H1 (cell line): ENCODE data around the gene CAMKK1. TPM values are rescaled to one million over a fixed set of nuclear protein-coding genes. Genes with fewer than 3 reads are reported as not detected.

Experiments
- CTCF ChIA-PET: fragments of 300-600 bp; sonication (Branson Sonifier 250); formaldehyde crosslinking; loops from one replicate; lab custom pipeline; 2021; ENCODE audit not compliant: partially characterized antibody; lab: Charles Lee
- POLR2A ChIA-PET: fragments of 300-600 bp; sonication (Branson Sonifier 250); formaldehyde crosslinking; loops from one replicate; lab custom pipeline; 2021; ENCODE audit warnings: inconsistent platforms; ENCODE audit not compliant: partially characterized antibody; lab: Charles Lee
- DNase-seq, 2 experiments: peaks; one replicate each; pipeline versions ENCODE4 v3.0.0 to v3.0.0-alpha.2; 2010 to 2022; ENCODE audit warnings: low spot score in 2 of 2, low read depth in 1 of 2, mixed read lengths in 1 of 2
- FAIRE-seq: peaks from 2 replicates; lab custom pipeline; 2011; peaks lifted over from hg19 to GRCh38; lab: Jason Lieb, UNC
- H2AFZ ChIP-seq: 2 replicates; pipeline ENCODE4 v1.8.1; 2012; ENCODE audit warnings: low read length, inconsistent platforms
- H2AK5ac ChIP-seq: 2 replicates; pipeline ENCODE4 v1.6.1; 2013; ENCODE audit warnings: low read depth, low read length
- H2BK120ac ChIP-seq: replicated peaks from 2 replicates; pipeline ENCODE3; 2013; ENCODE audit warnings: low read depth, low read length, inconsistent platforms
- H2BK12ac ChIP-seq: 2 replicates; pipeline ENCODE4 v1.6.1; 2013; ENCODE audit warnings: low read depth, low read length
- H2BK15ac ChIP-seq: 2 replicates; pipeline ENCODE4 v1.6.1; 2013; ENCODE audit warnings: low read length
- H2BK20ac ChIP-seq: 2 replicates; pipeline ENCODE4 v1.6.1; 2013; ENCODE audit warnings: low read length
- H2BK5ac ChIP-seq: 2 replicates; pipeline ENCODE4 v1.6.1; 2013; ENCODE audit warnings: low read depth, low read length
- H3K14ac ChIP-seq: 2 replicates; pipeline ENCODE4 v1.6.1; 2013; ENCODE audit warnings: inconsistent platforms; ENCODE audit not compliant: insufficient read length
- H3K18ac ChIP-seq: 2 replicates; pipeline ENCODE4 v1.6.1; 2013; ENCODE audit warnings: low read length; ENCODE audit errors: extremely low read depth
- H3K23ac ChIP-seq: 2 replicates; pipeline ENCODE4 v1.6.1; 2013; ENCODE audit warnings: inconsistent platforms; ENCODE audit not compliant: insufficient read length
- H3K23me2 ChIP-seq: 2 replicates; pipeline ENCODE4 v1.6.1; 2013; ENCODE audit warnings: low read depth, low read length
- H3K27ac ChIP-seq: 2 replicates; pipeline ENCODE4 v1.6.1; 2011; ENCODE audit warnings: low read depth, low read length, inconsistent platforms
- H3K27me3 ChIP-seq, 4 experiments: replicated peaks in 1 of 4; 1 replicate in 1 of 4; 2 replicates in 3 of 4; pipeline versions ENCODE4 v1.6.1 to v1.8.1; 2011 to 2013; ENCODE audit warnings: low read length in 3 of 4, mild to moderate bottlenecking in 3 of 4, inconsistent platforms in 2 of 4, mixed read lengths in 2 of 4, moderate library complexity in 1 of 4; ENCODE audit not compliant: control insufficient read depth in 3 of 4, insufficient read depth in 3 of 4; ENCODE audit errors: extremely low read depth in 1 of 4
- H3K36me3 ChIP-seq, 4 experiments: 2 replicates each; pipeline versions ENCODE4 v1.6.1 to v1.8.1; 2011 to 2013; ENCODE audit warnings: mild to moderate bottlenecking in 4 of 4, low read length in 3 of 4, moderate library complexity in 2 of 4, control low read depth in 1 of 4, inconsistent platforms in 1 of 4; ENCODE audit not compliant: insufficient read depth in 4 of 4, control insufficient read depth in 2 of 4
- H3K4ac ChIP-seq: replicated peaks from 2 replicates; pipeline ENCODE3; 2013; ENCODE audit warnings: low read length, low read depth, mixed read lengths, inconsistent platforms; ENCODE audit not compliant: insufficient read length
- H3K4me1 ChIP-seq, 4 experiments: replicated peaks in 1 of 4; 1 replicate in 1 of 4; 2 replicates in 3 of 4; pipeline versions ENCODE4 v1.6.1 to v1.8.1; 2011 to 2013; ENCODE audit warnings: low read length in 3 of 4, inconsistent platforms in 2 of 4, mixed read lengths in 1 of 4; ENCODE audit not compliant: insufficient read depth in 4 of 4, control insufficient read depth in 3 of 4
- H3K4me2 ChIP-seq, 2 experiments: 2 replicates each; pipeline versions ENCODE4 v1.6.1 to v1.8.1; 2011 to 2013; ENCODE audit warnings: low read depth in 2 of 2, low read length in 2 of 2, control low read depth in 1 of 2, inconsistent platforms in 1 of 2, mild to moderate bottlenecking in 1 of 2; ENCODE audit not compliant: insufficient read depth in 1 of 2
- H3K4me3 ChIP-seq, 4 experiments: fragments of 200-600, 300-600 bp in 1 of 4; sonication (generic), shearing (Covaris generic), sonication (Bioruptor Twin) in 1 of 4; 2 replicates each; pipeline versions ENCODE4 v1.5.1 to v1.8.1; 2011 to 2016; ENCODE audit warnings: low read length in 4 of 4, low read depth in 3 of 4, control low read depth in 2 of 4, inconsistent platforms in 2 of 4, mild to moderate bottlenecking in 2 of 4, mixed read lengths in 1 of 4, moderate library complexity in 1 of 4; ENCODE audit not compliant: insufficient read depth in 2 of 4; ENCODE audit errors: extremely low read depth in 1 of 4
- H3K56ac ChIP-seq: replicated peaks from 2 replicates; pipeline ENCODE3; 2013; ENCODE audit warnings: low read depth, mild to moderate bottlenecking, mixed read lengths, low read length, inconsistent platforms; ENCODE audit not compliant: insufficient read length
- H3K79me1 ChIP-seq: 2 replicates; pipeline ENCODE4 v1.6.1; 2013; ENCODE audit warnings: low read depth, low read length, control low read depth
- H3K79me2 ChIP-seq, 2 experiments: 2 replicates each; pipeline versions ENCODE4 v1.6.1 to v1.8.1; 2012 to 2013; ENCODE audit warnings: low read length in 2 of 2, mild to moderate bottlenecking in 2 of 2, inconsistent platforms in 1 of 2; ENCODE audit not compliant: insufficient read depth in 2 of 2, control insufficient read depth in 1 of 2
- H3K9ac ChIP-seq, 4 experiments: replicated peaks in 1 of 4; 1 replicate in 1 of 4; 2 replicates in 3 of 4; pipeline versions ENCODE4 v1.6.1 to v1.8.1; 2011 to 2013; ENCODE audit warnings: low read depth in 3 of 4, low read length in 3 of 4, control low read depth in 2 of 4, mild to moderate bottlenecking in 2 of 4, moderate library complexity in 2 of 4, inconsistent platforms in 1 of 4; ENCODE audit errors: extremely low read depth in 1 of 4
- H3K9me3 ChIP-seq, 2 experiments: 2 replicates each; pipeline versions ENCODE4 v1.6.1 to v1.8.1; 2012 to 2013; ENCODE audit warnings: mild to moderate bottlenecking in 2 of 2, moderate library complexity in 2 of 2, control low read depth in 1 of 2, inconsistent platforms in 1 of 2, low read depth in 1 of 2, low read length in 1 of 2, mixed read lengths in 1 of 2; ENCODE audit not compliant: insufficient read depth in 2 of 2
- H4K20me1 ChIP-seq, 2 experiments: replicated peaks in 1 of 2; 2 replicates each; pipeline versions ENCODE3 to v1.8.1; 2011 to 2013; ENCODE audit warnings: inconsistent platforms in 2 of 2, low read length in 2 of 2, mild to moderate bottlenecking in 1 of 2; ENCODE audit not compliant: insufficient read depth in 2 of 2, control insufficient read depth in 1 of 2
- H4K5ac ChIP-seq: 2 replicates; pipeline ENCODE4 v1.6.1; 2013; ENCODE audit warnings: low read length, low read depth, mixed read lengths, inconsistent platforms; ENCODE audit not compliant: insufficient read length
- H4K8ac ChIP-seq: 2 replicates; pipeline ENCODE4 v1.8.0; 2013; ENCODE audit warnings: mild to moderate bottlenecking, moderate library complexity, low read length, inconsistent platforms; ENCODE audit not compliant: insufficient read depth; ENCODE audit errors: extremely low read depth
- H4K91ac ChIP-seq: replicated peaks from 2 replicates; pipeline ENCODE3; 2013; ENCODE audit warnings: low read length, mixed read lengths, inconsistent platforms; ENCODE audit not compliant: insufficient read length
- CHD1 ChIP-seq: IDR thresholded peaks from 2 replicates; pipeline ENCODE4 v1.6.1; 2012; ENCODE audit warnings: low read depth, low read length, improper control_type of control experiment
- CTBP2 ChIP-seq: IDR thresholded peaks from 2 replicates; pipeline ENCODE4 v1.7.0; 2011; ENCODE audit warnings: borderline replicate concordance, mild to moderate bottlenecking, moderate library complexity, mixed read lengths, low read length; ENCODE audit not compliant: insufficient read depth, insufficient read length
- HDAC6 ChIP-seq: IDR thresholded peaks from one replicate; pipeline ENCODE4 v1.7.1; 2012; ENCODE audit warnings: low read depth, mild to moderate bottlenecking, inconsistent platforms, low read length, moderate library complexity
- JUND ChIP-seq: IDR thresholded peaks from 2 replicates; pipeline ENCODE4 v1.6.1; 2011; ENCODE audit warnings: mild to moderate bottlenecking, improper control_type of control experiment, low read length
- NANOG ChIP-seq: IDR thresholded peaks from 2 replicates; pipeline ENCODE4 v1.6.1; 2011; ENCODE audit warnings: low read length, low read depth, mild to moderate bottlenecking, inconsistent platforms; ENCODE audit not compliant: insufficient read depth, poor library complexity, severe bottlenecking
- RXRA ChIP-seq: IDR thresholded peaks from 2 replicates; pipeline ENCODE4 v1.6.1; 2011; ENCODE audit warnings: low read depth, mild to moderate bottlenecking, low read length, moderate library complexity; ENCODE audit not compliant: insufficient read depth
- SIRT6 ChIP-seq: IDR thresholded peaks from one replicate; pipeline ENCODE4 v1.7.1; 2012; ENCODE audit warnings: low read length, inconsistent platforms
- SRF ChIP-seq: IDR thresholded peaks from 2 replicates; pipeline ENCODE4 v1.6.1; 2011; ENCODE audit warnings: mild to moderate bottlenecking, low read depth, low read length, moderate library complexity
- USF2 ChIP-seq: IDR thresholded peaks from 2 replicates; pipeline ENCODE4 v1.6.1; 2011; ENCODE audit warnings: low read length, improper control_type of control experiment
- YY1 ChIP-seq: IDR thresholded peaks from 2 replicates; pipeline ENCODE4 v1.6.1; 2011; ENCODE audit warnings: low read depth, mild to moderate bottlenecking, low read length
- WGBS, 2 experiments: shearing (Covaris generic) in 1 of 2; methylation state at CpG; one replicate each; pipeline versions ENCODE4 v1.1.6 to v1.1.7; 2013 to 2015; ENCODE audit warnings: low lambda C conversion rate in 2 of 2, mixed read lengths in 2 of 2, inconsistent platforms in 1 of 2, low coverage in 1 of 2, missing lambda C conversion rate in 1 of 2; ENCODE audit not compliant: insufficient replicate concordance in 2 of 2, insufficient coverage in 1 of 2, insufficient read length in 1 of 2; ENCODE audit errors: extremely low coverage in 1 of 2, missing lambda C conversion rate in 1 of 2; 5-methylcytosine and 5-hydroxymethylcytosine counted together
- polyA plus RNA-seq, 7 experiments: library from polyadenylated mRNA; depleted of rRNA in 3 of 7; stranded (reverse) in 5 of 7; unstranded in 2 of 7; fragments of >200 nt in 5 of 7; fragments of 200-250 nt in 2 of 7; gene quantifications; 1 replicate in 5 of 7; 2 replicates in 1 of 7; 4 replicates in 1 of 7; pipeline versions ENCODE4 v1.2.1 to v1.2.3, GENCODE V29; 2011 to 2013; ENCODE audit warnings: missing spikeins in 2 of 7, mixed read lengths in 2 of 7
- total RNA-seq: library from RNA; stranded (reverse); fragmentation: NEBNext Ultra II Directional; extraction: Animal tissue kit (Norgen Biotek cat#: 25700); gene quantifications from 2 replicates; pipeline ENCODE4 v1.2.1, GENCODE V29; 2021

Gene CAMKK1
- total and polyA plus RNA-seq, 2 of the 8 experiments (the other 6 are each of a cell fraction or from before 2014, with no cell fraction given): 7.1 to 7.6 TPM

DNA sequence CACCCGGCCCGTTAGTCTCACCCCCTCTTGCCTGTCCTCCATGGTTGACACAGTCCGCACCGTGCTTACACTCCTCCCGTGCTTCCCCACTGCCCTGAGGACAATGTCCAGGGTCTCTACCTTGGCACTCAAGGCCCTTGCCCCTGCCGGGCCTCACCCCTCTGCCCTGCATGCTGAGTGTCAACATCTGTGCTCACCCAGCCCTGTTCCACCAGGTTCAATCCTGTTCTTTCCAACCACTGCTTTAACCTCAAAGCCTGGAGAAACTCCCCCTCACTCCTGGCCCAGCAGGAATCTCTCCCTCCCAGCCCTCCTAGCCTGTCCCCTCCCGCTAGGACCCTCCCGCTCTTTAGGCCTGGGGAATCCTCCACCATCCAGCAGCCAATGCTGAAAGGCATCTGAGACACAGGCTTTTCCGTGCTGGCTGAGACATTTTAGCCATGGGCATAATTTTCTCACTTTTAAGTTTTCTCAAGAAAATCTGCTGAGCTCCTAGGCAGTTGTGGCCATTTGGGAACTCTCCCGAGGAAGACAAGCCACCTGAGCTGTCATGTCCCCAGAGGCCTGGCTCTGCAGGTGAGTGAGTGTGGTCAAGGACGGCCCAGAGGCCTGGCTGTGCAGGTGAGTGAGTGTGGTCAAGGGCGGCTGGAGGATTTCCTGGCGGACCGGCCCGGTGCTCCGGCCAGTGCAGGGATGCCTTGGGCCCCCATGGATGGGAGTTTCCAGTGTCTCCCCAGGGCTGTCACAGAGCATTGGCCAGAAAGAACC, 34.2 kb upstream of the CAMKK1 start:
- CTCF ChIA-PET: interaction anchor here (0.7 to 4.7 kb wide), 6 partner anchors 9 to 80 kb away, joined by 3 to 42 read pairs (median 4); partner anchors contain the start of gene P2RX1

More for the DNA sequence above, 34.2 kb upstream of the CAMKK1 start:
- Histone ChIP-seq H2AFZ (no peak overlapping the region), H3K23ac (no peak overlapping the region), H3K79me2 (no peaks in the 10 kb centered on the region), H2BK120ac (no peak overlapping the region), H3K4me3 (no peak overlapping the region), H3K18ac (no peak overlapping the region), H3K23me2 (no peaks in the 10 kb centered on the region), H2BK12ac (no peak overlapping the region), H3K9me3 (no peaks in the 10 kb centered on the region), H2BK20ac (no peak overlapping the region), H4K8ac (no peak overlapping the region), H2BK15ac (no peak overlapping the region), H3K4me2 (no peak overlapping the region), H2AK5ac (peak overlapping the region; percentile 24; the same call in 1 of the 2 replicates), H3K79me1 (no peaks in the 10 kb centered on the region), H3K56ac (no peak overlapping the region), H3K9ac (no peak overlapping the region), H3K27me3 (no peaks in the 10 kb centered on the region), H3K27ac (no peak overlapping the region), H3K36me3 (no peaks in the 10 kb centered on the region)
- DNase-seq (peak in 1 of 2 experiments; percentile 39), FAIRE-seq (no peak)
- 93% methylated on average over 12 of the region's 16 CpGs; no CpG with 5 or more reads in 1 of the 2 experiments for WGBS, 2 experiments
- TF ChIP-seq RXRA (no peak), HDAC6 (no peak), CHD1 (no peak), NANOG (no peak), SRF (no peak), YY1 (no peak), CTBP2 (no peak), JUND (no peak), SIRT6 (no peak), USF2 (no peak)
- TF ChIP-seq, all 59 proteins: peak for 0
- Histone ChIP-seq H3K4ac (no peak overlapping the region), H4K91ac (no peak overlapping the region), H3K4me1 (no peaks in the 10 kb centered on the region; a peak in 1 of 7 replicates), H2BK5ac (no peak overlapping the region), H4K20me1 (no peaks in the 10 kb centered on the region), H3K14ac (no peak overlapping the region), H4K5ac (no peak overlapping the region)
- POLR2A ChIA-PET: no interaction called here
